ENCODE data around the gene PTPRE.

The PTPRE gene, protein sequence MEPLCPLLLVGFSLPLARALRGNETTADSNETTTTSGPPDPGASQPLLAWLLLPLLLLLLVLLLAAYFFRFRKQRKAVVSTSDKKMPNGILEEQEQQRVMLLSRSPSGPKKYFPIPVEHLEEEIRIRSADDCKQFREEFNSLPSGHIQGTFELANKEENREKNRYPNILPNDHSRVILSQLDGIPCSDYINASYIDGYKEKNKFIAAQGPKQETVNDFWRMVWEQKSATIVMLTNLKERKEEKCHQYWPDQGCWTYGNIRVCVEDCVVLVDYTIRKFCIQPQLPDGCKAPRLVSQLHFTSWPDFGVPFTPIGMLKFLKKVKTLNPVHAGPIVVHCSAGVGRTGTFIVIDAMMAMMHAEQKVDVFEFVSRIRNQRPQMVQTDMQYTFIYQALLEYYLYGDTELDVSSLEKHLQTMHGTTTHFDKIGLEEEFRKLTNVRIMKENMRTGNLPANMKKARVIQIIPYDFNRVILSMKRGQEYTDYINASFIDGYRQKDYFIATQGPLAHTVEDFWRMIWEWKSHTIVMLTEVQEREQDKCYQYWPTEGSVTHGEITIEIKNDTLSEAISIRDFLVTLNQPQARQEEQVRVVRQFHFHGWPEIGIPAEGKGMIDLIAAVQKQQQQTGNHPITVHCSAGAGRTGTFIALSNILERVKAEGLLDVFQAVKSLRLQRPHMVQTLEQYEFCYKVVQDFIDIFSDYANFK

DNA sequence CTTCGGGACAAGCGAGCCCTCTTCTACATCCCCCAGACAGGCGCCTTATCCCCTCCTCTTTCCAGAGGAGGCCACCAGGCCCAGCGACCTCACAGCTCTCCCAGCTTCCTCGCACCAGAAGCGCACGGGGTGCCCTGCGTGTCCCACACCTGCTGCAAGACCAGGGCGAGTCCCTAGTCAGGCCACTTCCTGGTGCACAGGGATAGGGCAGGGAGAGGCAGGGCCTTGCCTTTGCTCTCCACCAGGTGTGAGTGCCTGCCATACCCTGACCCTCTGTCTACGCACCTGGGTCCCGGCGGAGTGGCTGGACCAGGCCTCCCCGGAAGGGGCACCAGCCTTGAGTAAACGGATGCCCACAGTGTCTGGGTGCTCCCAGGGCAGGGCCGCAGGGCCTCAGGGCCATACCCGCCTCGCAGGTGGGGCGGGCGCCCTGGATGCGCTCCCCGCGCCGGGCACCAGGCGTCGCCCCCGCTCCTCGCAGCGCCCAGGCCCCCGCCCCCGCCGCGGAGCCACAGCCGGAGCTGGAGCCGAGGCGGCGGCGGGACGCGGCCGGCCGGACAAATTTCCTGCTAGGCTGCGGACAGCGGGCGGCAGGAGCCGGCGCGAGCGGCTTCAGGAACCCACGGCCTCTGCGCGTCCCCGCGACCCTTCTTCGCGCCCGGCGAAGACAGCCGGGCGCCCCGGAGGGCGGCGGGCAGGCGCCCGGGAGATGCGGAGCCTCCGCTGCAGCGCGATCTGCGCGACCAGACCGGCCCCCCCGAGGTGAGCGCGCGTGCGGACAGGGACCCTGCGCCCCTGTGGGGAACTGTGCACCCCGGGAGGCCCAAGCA is at the start of gene PTPRE:
Gene PTPRE (plus strand): TSS at position 556 of the 830 bp plus-strand sequence. CDS start 133,779 bp downstream, outside the sequence.
- peak; percentile 47 for DNase-seq (ENCODE audit: low spot score)

DNA sequence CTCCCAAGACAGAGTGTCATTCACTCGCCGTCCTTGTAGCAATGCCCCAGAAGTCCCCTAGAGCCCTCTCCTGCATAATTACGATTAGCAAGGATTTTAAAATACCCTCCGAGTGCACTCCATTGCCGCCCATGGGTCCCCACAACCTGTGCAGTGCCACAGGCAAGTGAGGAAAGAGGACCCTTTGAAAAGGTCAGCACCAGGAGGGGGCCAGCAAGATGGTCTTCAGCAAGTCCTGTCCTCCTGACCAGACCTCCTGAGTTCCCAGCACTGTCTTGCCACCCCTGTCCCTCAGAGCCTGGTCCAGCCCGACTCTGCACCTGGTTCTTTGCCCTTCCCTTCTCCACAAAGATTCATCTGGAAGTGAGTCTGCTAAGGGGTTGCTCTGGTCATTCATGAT is 46.3 kb upstream of the PTPRE start:
- DNase-seq (ENCODE audit: low spot score) = no peak

DNA sequence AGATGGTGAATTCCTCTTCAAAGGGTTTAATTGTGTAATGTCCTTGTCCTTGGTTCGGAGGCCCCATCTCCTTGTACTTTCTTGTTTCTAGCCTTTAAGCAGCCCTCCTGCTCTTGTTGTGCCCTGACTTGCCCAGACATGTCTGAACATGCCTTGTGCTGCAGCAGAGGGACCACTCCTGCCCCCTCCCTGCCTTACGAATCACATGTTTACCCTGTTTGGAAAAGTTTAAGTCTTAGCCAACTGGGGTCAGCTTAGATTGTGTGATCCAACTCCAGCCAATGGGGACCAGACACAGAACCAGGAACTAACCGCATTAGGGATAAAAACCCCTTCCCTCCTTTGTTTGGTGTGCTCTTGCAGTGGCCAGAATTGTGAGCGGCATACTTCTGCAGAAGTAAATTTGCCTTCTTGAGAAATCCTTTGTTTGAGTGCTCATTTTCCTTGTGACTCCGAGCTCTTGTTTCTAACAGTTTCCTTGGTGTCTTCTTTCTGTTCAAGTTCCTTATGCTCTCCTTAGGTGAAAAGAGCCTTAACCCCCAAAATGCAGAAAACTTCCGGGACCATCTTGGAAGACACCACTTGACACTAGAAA is 43.6 kb upstream of the PTPRE start:
- no peak for DNase-seq (ENCODE audit: low spot score)

DNA sequence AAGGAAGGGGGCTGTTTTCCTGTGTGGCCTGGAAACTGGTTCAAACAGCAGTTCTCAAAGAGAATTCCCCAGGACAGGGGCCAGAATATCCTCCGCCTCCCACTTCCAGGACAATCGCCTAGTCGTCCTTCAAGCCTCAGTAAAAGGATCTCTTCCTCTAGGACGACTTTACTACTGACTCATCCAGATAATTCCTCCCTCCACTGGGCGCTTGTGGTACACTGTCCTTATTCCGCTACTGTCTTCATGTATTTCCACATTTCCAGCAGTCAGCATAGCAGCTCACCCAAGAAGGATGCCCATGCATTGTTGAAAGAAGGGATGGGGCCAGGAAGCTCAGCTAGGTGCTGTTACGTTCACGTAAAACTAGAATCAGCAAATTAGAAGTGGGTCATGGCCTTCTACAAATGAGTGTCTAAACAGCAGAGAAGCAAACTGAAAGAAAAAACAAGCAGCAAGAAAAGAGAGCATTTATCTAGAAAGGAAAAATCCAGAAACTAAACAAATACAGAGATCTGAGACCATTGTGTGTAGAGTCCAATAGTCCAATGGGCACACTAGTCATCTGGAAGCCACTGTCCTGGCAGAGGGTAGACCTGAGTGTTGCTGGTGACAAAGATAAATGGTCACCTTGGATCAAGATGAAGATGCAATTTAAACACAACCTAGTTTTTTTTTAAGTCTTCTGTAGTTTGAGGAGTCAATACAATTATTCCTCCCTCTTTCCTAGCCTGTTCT is 40.5 kb upstream of the PTPRE start:
- DNase-seq (ENCODE audit: low spot score) = no peak

DNA sequence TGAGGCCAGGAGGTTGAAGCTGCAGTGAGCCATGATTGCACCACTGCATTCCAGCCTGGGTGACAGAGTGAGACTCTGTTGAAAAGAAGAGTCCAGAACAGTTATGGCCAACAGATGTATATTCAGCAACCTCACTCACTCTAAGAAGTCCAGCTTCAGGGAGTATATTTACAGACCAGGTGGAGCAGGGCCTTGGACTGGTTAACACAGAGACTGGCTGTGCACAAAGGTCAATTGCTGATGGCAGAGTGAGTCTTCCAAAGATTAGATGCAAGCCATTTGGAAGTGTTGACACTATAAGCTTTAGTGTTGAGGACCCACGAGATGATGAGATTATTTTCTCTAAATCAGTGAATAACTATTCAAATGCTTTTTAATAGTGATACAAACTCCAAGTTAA is 39.1 kb upstream of the PTPRE start:
- no peak for DNase-seq (ENCODE audit: low spot score)

DNA sequence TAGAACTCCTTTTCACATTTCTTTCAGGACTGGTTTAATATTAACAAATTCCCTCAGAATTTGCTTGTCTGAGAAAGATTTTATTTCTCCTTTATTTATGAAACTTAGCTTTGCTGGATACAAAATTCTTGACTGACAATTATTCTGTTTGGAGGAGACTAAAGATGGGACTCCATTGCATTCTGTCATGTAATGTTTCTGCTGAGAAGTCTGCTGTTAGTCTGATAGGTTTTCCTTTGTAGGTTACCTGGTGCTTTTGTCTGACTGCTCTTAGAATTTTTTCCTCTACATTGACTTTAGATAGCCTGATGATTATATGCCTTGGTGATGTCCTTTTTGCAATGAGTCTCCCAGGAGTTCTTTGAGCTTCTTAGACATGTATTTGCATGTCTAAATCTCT is 37.6 kb upstream of the PTPRE start:
- DNase-seq (ENCODE audit: low spot score) = no peak

DNA sequence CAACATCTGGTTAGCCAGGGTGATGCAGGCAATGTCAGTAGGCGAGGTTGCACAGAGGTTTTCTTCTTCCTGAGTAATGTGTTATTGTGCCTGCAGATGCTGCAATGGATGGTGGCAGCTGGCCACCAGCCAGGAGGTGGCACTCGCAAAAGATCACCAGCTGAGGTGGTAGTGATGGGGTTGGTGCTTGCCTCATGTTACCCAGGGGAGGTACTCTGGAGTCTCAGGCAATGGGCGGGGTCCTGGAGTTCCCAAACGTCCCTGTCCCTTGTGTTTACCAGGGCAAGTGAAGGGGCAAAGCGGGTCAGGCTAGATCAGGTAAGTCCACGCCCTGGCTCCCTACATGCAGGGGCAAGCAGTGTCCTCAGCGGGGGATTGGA is 35.3 kb upstream of the PTPRE start:
- DNase-seq (ENCODE audit: low spot score) = no peak

DNA sequence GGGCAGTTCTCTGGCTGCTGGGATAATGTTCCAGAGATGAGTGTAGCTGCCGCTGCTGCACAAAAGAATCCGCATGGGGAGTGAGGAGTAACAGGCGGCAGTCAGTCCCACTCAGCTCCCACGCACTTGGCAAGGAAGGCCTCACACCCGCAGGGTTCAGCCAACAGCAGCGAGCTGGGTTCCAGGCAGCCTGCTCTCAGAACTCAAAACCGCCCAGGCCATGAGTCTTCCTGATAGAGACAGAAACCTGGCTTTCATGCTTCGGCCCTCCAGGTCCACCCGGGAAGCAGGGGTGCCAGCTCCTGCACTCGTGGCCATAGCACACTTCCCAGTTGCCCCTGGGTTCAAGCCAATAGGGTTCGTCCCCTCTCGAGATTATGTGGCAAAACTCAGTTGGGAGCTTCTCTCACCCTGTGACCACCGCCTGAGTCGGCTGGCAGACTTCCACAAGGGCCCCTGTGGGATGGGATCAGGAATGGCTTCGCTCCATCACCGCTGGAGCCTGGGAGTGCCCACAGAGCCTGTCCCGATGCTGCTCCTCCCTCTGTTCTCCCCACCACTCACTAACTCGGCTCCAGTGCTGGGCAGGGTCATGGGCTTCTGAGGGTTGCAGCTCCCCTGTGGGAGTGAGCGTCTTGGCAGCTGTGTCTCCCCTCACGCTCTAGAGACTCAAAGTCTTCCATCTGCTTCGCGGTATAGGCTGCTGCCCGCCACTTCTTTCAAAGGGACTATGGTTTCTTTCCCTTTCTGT is 34.7 kb upstream of the PTPRE start:
- DNase-seq (ENCODE audit: low spot score) = no peak

DNA sequence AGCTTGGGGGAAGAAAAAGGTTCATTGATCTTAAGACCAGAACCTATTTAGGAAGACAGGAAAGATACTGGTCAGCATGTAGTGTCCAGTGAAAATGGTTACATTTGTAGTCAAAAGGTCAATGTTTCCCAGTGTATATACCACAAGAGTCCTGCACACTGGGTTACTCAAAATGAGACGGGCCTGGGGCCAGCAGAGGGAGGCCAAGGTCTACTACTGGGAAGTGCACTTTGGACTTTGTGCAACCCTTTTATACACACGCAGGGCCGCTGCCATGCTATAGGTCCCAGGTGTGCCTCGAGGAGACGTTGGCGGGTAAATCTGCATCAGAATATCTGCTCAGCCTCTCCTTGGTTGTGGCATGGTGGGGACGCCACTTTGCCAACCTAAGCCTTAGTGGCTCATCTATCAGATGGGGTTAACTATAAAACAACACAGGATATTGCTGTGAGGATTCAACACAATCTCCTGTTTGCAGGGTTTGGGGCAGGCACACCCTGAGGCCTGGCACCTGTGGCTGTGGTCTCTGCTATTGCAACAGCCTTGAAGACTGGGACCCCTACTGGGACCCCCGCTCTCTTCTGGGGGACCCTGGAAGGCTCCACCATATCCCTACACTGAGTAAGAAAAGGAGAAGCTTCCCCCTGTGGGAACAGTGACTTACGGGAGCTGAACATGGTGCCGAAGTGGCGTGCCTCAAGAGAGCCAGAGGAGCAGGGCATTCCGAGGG is 33.9 kb upstream of the PTPRE start:
- no peak for DNase-seq (ENCODE audit: low spot score)

DNA sequence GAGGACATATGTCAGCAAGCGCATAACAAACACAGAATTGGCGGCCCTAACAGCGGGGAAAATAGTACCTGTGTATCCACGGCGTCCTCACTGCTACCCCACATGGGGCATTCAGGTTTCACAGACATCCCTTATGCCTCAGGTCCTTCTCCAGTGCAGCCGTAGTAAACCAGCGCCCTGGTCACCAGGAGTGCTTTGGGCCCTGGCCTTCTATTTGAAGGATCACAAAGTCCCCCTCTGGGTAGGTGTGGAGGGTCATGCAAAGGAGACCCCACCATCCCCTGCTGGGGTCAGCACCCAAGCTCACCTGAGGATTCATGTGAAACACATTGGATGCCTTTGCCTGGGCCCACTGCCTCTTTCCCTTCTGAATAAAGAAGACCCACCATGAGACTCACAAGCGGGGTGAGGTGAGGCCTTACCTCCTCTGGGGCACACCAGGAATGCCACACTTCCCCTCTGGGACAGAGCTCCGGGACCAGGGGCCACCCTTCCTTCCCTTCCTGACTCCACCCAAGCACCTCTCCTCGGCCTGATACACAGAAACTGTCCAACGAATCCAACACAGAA is 32.9 kb upstream of the PTPRE start:
- no peak for DNase-seq (ENCODE audit: low spot score)

DNA sequence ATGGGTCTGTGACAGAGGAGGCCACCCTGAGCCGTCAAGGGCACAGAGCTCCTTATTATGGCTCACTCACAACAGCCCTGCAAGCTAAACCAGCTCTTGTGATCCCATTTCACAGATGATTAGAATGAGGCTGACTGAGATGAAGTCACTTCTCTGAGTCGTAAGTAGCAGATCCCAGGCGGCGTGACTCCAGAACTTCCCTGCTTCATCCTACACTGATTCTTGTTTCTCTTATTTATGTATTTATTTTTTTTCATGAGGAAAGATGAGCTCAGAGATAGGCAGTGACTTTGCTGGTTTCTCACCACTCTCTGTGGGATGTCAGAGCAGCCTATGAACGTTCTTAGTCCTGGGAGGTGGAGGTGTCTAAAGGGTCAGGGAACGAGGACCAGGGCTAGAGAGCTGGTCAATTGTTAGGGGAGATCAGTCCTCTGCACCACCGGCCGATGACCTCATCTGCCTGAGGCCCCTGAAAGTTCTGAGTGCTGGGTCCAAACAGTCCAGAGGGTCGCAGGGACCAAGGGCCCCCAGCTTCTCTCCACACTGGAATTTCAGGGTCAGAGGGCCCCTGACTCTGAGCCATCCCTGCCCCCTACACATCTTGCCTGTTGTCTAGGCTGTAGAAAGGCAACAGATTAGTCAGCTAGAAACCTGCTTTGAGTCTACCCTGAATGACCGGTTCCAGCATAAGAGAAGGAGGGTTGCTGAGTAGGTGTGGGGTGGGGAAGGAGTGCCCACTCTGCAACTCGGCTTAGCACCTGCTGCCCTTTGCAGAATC is 32.0 kb upstream of the PTPRE start:
- no peak for DNase-seq (ENCODE audit: low spot score)

DNA sequence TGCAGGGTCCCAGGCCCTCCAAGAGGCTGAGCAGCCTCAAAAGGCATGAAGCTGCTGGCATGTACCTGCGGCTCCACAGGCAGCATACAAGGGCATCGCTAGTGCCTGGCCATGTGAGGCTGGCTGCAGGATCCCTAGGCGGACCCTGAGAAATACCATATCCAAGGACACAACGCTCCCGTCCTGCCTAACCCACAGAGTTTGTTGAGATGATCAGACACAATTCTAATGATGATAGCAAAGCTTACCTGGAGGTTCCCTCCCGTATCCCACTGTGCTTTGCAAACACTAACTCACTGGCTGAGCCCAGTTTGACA is 31.5 kb upstream of the PTPRE start:
- DNase-seq (ENCODE audit: low spot score) = no peak

DNA sequence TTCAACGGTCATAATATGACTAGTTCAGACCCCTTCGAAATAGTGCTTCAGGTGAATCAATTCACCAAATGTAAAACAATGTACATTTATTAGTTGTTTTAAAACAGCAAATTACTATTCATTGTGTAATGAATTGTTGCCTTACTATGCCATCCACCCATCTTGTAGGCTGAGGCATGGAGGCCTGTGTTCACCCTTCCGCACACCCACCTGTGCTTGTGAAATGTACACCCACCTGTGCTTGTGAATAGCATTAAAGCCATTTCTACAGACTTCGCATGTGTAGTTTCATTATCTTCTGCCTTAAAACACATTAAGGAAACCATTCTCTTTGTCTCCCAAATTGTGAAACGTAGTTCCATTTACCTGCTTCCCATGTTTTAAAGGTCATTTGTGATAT is 31.0 kb upstream of the PTPRE start:
- DNase-seq (ENCODE audit: low spot score) = no peak

DNA sequence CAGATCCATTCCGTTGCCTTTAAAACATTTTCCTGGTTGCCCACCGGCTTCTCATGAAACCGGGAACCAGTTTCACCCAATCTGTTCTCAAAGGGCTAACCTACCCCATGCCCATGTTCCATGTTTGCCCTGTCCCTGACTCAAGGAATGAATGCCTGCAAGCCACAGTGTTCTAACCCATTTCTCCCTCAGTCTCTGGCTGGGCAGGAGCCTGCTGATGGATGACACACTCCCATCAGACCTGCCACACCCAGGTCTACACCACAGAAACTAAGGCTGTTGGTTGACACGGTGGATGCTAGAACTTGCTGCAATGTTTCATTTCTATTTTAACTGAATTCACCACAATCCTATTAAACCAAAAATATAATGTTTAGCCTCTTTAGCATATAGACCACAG is 29.8 kb upstream of the PTPRE start:
- no peak for DNase-seq (ENCODE audit: low spot score)

DNA sequence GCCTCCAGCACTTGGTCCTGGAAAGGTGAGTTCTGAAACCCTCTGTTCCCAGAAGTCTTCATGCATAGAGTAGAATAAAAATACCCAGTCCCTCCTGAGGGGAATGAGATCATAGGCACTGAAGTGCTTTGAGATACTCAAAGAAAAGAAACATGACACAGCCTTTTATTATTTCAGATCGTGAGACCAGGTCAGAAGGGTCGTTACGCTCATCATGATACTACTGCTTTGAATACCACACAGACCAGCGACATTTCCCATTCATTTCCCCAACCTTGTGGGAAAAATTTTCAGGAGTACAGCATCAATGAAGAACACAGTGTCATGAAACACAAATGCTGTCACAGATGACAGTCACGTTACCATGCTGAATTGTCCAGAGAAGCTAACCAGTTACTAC is 29.2 kb upstream of the PTPRE start:
- DNase-seq (ENCODE audit: low spot score) = no peak

DNA sequence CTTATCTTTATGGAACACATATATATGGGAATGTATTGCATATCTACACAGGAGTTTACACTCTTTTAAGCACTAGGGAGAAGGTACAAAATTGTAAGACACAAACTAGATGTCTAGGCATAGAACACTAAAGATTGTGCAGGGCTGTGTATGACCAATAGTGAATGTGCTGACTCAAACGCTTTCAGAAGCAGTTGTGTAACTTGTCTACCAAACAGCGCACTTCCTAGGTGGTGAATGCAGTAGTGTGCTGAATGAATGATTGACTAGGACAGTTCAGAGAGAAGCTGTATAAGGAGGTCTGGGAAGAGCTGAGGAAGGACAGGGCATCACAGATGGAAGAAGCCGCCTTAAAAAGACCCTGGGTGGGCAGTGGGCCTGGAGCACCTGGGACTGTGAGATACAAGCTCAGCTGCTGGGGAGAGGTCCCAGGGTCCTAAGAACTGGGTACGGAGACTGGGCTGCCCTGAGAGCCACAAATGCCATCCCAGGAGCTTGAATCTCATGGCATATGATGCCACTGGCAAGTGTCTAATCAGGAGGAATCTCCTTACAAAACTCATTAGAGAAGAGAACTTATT is 28.3 kb upstream of the PTPRE start:
- DNase-seq (ENCODE audit: low spot score) = no peak

DNA sequence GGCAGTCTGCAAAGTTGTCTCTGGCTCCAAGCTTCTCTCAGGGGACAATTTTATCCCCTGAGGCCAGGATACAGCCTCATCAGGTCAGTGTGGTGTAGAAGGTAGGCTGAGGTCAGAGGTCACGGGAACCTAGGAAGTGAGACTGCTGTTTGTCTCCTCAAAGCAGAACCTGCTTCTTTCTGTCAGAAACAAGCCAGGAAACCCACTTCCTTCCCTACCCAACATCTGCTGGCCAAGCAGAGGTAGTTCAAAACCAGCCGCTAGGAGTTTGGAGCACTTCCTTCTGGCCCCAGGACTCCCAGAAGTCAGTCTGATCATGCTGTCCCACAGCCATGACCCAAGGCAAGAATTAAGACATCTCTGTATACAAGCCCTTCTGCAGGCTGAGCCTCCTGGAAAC is 26.3 kb upstream of the PTPRE start:
- DNase-seq (ENCODE audit: low spot score) = peak; percentile 7

DNA sequence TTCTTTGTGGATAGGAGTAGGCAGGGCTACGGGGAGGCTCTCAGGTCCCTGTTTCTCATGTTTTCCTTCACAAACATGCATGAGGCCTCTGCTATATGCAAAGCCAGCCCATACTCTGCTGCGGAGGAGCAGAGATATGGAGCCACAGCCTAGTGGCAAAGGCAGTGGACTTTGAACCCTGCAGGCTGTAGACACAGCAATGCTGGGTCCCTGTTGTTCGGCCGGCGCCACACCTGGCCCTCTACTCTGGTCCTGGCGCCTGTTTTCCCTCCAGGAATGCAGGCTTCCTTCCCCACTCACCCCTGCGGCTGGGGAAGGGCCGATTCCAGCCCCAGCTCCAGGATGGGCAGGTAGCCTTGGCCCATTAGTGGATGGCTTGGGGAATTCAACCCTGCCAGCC is 25.6 kb upstream of the PTPRE start:
- no peak for DNase-seq (ENCODE audit: low spot score)

DNA sequence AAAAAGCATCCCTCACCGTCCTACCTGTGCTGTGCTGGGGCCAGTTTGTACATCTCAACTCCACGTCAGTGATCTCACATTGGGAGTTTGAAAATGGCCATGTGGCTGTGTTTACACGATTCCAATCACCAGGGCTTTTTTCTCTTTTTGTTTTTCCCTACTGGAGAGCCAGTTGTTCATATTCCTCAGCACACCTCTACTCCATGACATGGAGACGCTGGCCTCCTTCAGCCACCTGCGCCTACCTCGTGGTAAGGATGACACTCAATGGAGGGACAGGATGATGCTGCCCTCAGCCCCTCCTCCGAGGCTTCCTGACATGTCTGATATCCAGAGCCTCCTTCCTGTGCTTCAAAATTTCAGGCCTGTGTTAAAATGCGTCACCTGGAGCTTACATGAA is 24.5 kb upstream of the PTPRE start:
- DNase-seq (ENCODE audit: low spot score) = no peak
